GM19455 (cell line): ENCODE measurements around the gene DUSP8.

Source experiments
- ATAC-seq: cut with Tn5 transposase; IDR thresholded peaks from one replicate; pipeline ENCODE4 v1.9.1; 2021; ENCODE audit not compliant: unreplicated experiment

Gene DUSP8

DNA sequence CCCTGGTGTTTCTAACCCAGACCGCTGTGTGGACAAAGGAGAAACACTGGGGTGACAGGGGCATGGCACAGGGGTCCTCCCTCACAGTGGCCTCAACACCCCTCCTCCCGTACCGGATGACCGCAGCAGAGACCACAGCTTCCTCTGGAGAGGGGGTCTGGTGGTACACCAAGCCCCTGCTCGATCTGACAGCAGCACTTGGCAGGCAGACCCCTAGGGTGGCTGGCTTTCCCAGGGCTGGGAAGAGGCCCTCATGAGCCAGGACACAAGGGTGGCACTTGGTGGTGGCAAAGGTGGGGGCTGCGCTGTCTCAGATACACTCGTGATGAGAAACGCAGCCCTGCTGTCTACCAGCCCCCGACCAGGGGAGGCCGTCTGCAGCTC is 38.7 kb downstream of the DUSP8 start:
- ATAC-seq: no peak

DNA sequence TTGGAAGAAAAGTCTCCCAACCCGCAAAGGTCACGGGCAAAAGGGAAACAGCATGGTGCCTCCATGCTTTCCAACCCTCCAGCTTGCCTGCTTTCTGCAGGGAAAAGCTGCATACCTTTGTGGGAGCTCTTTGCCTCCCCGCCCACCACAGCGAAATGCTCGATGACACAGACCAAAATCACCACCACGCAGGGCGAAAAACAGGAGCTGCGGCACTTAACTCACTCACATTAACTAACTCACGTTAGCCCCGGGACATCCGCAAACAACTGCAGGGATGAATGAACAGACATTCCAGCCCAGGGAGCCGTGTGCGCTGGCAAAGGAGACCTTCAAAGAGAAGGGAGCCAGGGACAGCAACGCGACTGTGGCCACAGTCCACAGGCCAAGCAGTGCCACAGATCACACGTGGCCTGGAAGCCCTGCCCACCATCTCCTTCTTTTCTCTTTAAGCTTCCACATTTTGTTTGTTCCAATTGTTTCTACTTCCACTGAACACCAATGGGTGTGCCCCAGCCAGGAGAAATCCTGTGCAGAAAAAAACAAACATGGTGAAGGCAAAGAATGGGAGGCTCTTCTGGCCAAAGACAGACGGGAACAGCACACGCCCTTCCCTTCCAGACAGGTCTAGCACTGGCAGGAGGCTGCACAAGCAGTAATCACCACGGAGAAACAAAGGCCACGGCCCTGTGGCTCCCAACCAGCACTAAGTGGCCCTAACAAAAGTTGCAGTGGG is 39.3 kb downstream of the DUSP8 start:
- ATAC-seq: no peak

- no peak for ATAC-seq
Measured at GRCh38 chr11:1532014-1532586, 40.0 kb downstream of the DUSP8 start.

GRCh38 chr11:1531449-1532013 is 40.5 kb downstream of the DUSP8 start:
- ATAC-seq: no peak

DNA sequence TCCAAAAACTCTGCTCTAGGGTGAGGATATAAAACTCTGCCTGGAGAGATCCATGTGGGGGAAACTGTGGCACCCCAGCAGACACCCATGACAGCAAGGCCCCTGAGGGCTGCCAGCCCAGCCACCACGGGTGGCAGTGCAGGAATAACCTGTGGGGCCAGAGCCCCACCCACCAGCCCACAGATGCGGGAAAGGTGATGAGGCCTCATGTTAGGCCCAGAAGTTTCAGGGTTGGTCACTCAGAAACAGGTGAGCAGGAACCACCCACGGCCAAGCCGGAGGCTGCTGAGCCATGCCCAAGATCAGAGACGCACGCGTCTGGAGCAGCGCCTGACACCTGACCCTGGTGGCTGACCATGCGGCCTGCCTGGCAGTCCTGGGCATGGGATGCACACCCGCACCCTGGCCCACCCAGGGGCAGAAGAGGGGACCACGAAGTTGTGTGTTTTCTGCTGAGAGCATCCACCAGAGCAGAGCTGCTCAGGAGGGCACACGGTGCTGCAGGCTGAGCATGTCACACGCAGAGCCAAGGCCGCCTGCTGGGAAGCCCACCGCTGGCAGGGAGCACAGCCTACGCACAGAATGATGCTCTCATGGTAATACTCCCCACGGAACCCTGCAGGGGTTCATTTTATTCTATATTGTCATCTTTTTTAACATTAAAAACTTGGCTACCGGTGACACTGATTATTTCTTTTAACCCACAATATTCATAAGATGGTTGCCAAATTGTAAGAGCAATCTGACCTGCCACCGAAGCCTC is 41.2 kb downstream of the DUSP8 start:
- ATAC-seq: no peak

DNA sequence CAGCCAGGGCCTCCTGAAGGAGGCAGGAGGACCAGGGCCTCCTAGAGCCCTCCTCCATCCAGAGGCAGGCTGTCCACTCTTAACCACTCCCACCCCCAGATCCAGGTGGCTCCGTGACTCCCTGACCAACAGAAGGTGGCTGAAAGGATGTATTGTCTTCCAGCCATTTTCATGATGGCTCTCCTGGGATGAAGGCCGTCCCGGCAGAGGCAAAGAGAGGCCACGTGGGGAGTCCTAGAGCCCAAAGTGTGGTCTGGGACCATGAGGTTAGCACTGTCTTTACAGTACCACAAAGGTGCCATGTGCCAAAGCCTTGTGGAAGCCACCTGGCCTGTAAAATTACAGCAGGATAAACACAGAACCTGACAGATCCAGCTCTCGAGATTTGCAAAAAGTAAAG is 42.3 kb downstream of the DUSP8 start:
- ATAC-seq: no peak

- no peak for ATAC-seq
Measured at GRCh38 chr11:1529286-1529685, 42.8 kb downstream of the DUSP8 start.

DNA sequence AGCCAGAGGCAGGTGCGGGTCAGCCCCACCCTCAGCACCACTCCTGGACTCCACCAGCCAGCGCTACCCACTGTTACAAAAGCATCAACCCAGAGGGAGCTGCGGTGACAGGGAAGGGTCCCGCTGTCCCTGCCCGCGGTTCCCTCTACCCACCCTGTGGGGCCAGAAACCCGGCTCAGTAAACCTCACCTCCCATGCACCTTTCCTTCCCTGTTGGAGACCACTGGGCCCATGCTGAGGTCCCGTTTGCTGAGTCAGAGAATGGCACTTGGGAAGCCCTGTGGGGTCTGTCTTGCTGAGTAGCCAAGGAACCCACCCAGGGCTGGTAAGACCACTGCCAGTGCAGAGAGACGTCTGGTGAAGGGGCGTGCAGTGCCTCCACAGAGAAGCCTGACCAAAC is 43.4 kb downstream of the DUSP8 start:
- no peak for ATAC-seq

- ATAC-seq: no peak
Measured at GRCh38 chr11:1526785-1527184, 45.3 kb downstream of the DUSP8 start.

GRCh38 chr11:1523779-1524178 is 48.3 kb downstream of the DUSP8 start:
- ATAC-seq: no peak

DNA sequence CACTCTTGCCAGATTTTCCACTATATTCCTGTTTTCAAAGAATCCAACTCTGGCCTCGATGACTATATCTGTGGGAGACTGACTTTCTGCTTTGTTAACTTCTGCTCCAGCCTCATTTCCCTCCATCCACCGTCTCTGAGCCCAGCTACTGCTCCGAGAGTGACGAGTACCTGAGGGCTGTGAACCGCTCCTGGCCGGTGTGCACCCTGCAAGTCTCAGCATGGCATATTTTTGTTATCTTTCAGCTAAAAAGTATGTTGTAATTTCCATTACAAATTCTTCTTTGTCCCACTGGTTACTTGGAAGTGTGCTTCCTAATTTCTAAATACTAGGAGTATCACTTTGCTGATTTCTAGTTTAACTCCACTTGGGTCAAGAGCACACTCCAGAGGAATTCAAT is 49.0 kb downstream of the DUSP8 start:
- no peak for ATAC-seq

- ATAC-seq: no peak
Measured at GRCh38 chr11:1522081-1522424, 50.0 kb downstream of the DUSP8 start.

- ATAC-seq: peak; percentile 78
Measured at GRCh38 chr11:1521382-1522080, 50.5 kb downstream of the DUSP8 start.

DNA sequence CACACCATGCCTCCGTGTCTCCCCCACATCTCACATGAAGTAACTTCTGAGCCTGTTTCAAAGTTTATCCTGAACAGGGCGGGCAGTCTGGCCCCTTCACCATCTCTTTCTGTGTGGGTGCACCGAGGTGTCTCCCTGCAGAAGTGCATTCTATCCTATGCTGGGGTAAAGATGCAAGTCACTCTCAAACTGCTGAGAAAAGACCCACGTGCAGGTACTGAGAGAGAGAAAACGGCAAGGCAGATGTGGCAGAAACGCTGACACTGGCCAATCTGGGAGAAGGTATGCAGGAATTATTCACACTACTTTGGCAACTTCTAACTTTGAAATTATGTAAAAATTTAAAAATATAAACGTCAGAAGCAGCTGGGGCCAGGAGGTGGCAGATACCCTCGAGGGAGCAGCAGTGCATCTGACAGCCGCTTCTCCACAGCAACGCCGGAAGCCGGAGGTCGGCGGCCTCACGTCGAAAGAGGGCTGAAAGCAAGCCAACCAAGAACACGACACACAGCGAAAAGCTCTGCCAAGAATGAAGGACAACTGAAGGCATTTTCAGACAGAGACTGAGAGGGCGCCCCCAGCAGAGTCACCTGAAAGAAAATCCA is 51.3 kb downstream of the DUSP8 start:
- ATAC-seq: no peak

- ATAC-seq: no peak
Measured at GRCh38 chr11:1520209-1520662, 51.8 kb downstream of the DUSP8 start.

DNA sequence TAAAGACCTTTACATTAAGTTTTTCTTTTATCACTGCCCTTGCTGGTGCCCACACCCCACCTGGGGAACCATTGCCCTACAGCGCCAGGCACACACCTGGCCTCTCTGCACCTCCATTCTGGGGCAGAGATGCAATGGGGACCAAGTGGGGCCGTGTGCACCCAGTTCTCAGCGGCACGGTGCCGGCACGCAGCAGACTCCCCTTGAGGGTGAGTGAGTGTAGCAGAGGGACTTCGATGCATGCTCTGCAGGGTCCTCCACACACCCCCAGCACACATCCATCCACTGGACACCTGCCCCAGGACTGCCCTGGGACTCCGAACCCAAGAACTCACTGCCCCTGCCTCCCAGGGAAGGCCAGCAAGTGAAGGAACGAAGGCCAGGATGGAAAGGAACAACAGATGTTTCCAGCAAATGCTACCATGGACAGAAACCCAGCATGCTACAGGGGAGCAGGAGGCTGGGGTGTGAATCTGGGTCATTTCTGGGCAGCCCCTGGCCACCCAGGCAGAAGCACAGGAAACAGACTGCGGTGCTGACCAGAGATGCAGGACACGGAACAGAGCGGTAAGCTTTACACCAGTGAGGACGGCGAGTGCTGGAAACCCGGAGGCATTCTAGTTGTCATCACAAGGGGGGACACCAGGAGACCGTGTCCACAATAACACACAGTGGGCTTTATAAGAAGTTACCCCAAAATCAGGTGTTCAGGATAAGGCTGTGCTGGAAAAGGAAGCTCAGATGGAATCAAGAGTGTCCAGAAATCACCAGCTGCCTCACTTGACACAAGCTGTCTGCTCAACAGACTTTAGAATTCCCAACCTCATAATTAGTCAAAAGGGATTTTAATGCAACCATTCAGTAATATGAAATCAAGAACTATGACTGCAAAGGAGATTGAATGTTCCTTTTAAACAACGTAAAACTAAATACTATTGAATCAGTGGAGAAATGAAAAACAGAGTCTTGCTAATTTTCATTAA is 52.8 kb downstream of the DUSP8 start:
- no peak for ATAC-seq

- ATAC-seq: no peak
Measured at GRCh38 chr11:1518301-1518700, 53.8 kb downstream of the DUSP8 start.

DNA sequence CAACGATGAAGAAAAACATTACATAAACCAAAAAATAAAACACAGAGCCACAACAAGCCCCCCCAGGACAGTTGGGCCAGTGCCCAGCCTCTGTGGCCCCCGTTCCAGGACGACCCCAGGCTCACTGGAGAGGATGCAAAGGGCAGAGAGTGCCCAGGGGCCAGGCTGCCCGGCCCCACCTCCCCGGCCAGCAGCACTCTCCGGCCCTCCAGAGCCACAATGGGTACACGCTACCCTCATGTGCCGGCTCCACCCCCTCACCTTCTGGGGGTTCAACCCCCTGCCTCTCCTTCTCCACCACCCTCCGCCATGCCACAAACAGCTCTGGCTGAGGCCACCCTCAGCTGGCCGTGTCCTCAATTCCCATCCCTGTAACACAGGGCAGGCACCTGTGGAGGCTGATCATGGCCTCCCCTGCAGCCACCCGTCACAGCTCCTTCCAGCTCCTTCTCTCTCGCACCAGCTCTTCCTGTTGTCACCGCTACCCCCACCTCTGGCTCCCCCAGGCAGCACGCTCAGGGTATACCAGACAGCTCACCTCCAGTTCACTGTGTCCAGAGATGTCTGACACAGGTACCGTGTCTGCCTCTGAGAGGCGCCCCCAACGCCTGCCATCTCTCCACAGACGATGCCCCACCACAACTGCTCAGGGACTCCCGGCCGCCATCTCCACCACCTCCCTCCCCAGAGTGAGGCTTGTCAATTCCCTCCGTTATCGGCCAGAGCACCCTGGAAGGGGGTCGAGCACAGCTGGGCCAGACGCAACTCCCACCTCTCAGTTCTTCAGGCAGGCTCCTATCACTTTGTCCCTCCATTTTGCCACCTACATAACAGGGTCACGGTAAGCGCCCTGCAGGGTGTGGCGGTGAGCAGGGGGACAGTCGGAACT is 54.7 kb downstream of the DUSP8 start:
- no peak for ATAC-seq
